GM12801 (cell line): ENCODE data around the gene RAB4B.

ENCODE experiments used
- CTCF ChIP-seq: IDR thresholded peaks from one replicate; pipeline ENCODE4 v1.5.1; 2011; ENCODE audit warnings: control low read depth; ENCODE audit not compliant: insufficient read length; ENCODE audit errors: extremely low read depth

The RAB4B gene

GRCh38 chr19:40797166-40797962 lies 19.3 kb downstream of the RAB4B start:
- TF ChIP-seq CTCF, result no peak

GRCh38 chr19:40797963-40798682 lies 20.1 kb downstream of the RAB4B start:
- TF ChIP-seq CTCF, result no peak

- no peak for TF ChIP-seq CTCF
These were observed 20.9 kb downstream of the RAB4B start, which contains the start of gene EGLN2 for GRCh38 chr19:40798683-40799557. Gene EGLN2 (plus strand): TSS chr19:40799191. CDS start chr19:40800573, 1,382 bp downstream.

- TF ChIP-seq CTCF, result no peak
These were observed 21.7 kb downstream of the RAB4B start for GRCh38 chr19:40799558-40800338.

GRCh38 chr19:40800339-40800996 lies 22.4 kb downstream of the RAB4B start:
- no peak for TF ChIP-seq CTCF

GRCh38 chr19:40800997-40801377 lies 22.9 kb downstream of the RAB4B start:
- TF ChIP-seq CTCF, result no peak
